Activated naive CD8-positive, alpha-beta T cell treated with anti-CD3 and anti-CD28 coated beads for 36 hours (primary cell): Measurements from ENCODE around the gene LSM2. TPM values are rescaled to one million over a fixed set of nuclear protein-coding genes. Genes with fewer than 3 reads are reported as not detected.
"Not testable (repeated sequence)": the region's sequence is repeated elsewhere in the genome, so short reads cannot be mapped to it uniquely, and the experiment has no call there.

Experiments
- DNase-seq: peaks from one replicate; pipeline ENCODE4 v3.0.0; 2021
- H3K27ac Mint-ChIP-seq: one replicate; pipeline ENCODE4 v1.8.0; 2022; ENCODE audit warnings: mild to moderate bottlenecking, moderate library complexity, mixed read lengths
- H3K27me3 Mint-ChIP-seq: one replicate; pipeline ENCODE4 v1.8.0; 2022; ENCODE audit warnings: mild to moderate bottlenecking, mixed read lengths
- H3K36me3 Mint-ChIP-seq: one replicate; pipeline ENCODE4 v1.8.0; 2021; ENCODE audit warnings: mild to moderate bottlenecking, mixed read lengths
- H3K4me1 Mint-ChIP-seq: one replicate; pipeline ENCODE4 v1.8.0; 2021; ENCODE audit warnings: mixed read lengths
- H3K4me3 Mint-ChIP-seq: one replicate; pipeline ENCODE4 v1.8.0; 2022; ENCODE audit warnings: mild to moderate bottlenecking, moderate library complexity, mixed read lengths
- H3K9me3 Mint-ChIP-seq: one replicate; pipeline ENCODE4 v1.8.0; 2022; ENCODE audit warnings: mixed read lengths
- total RNA-seq, 2 experiments: library from RNA; stranded (reverse); gene quantifications; one replicate each; pipeline ENCODE4 v1.2.3, GENCODE V29; 2021

LSM2 gene
- total RNA-seq, 2 experiments from 2014 or later = 145 TPM

- not testable (repeated sequence) for DNase-seq, H3K9me3 Mint-ChIP-seq, H3K36me3 Mint-ChIP-seq, H3K27me3 Mint-ChIP-seq
- peak overlapping the region; percentile 79 for H3K4me3 Mint-ChIP-seq
- peak overlapping the region; percentile 77 for H3K27ac Mint-ChIP-seq
- peaks cover 46% of the 10 kb centered on the region for H3K4me1 Mint-ChIP-seq
Measured at GRCh38 chr6:31817929-31818511, 11.3 kb upstream of the LSM2 start.

DNA sequence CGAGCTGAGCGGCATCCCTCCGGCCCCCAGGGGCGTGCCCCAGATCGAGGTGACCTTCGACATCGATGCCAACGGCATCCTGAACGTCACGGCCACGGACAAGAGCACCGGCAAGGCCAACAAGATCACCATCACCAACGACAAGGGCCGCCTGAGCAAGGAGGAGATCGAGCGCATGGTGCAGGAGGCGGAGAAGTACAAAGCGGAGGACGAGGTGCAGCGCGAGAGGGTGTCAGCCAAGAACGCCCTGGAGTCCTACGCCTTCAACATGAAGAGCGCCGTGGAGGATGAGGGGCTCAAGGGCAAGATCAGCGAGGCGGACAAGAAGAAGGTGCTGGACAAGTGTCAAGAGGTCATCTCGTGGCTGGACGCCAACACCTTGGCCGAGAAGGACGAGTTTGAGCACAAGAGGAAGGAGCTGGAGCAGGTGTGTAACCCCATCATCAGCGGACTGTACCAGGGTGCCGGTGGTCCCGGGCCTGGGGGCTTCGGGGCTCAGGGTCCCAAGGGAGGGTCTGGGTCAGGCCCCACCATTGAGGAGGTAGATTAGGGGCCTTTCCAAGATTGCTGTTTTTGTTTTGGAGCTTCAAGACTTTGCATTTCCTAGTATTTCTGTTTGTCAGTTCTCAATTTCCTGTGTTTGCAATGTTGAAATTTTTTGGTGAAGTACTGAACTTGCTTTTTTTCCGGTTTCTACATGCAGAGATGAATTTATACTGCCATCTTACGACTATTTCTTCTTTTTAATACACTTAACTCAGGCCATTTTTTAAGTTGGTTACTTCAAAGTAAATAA is 10.6 kb upstream of the LSM2 start:
- H3K36me3 Mint-ChIP-seq, DNase-seq, H3K9me3 Mint-ChIP-seq, H3K27me3 Mint-ChIP-seq: not testable (repeated sequence)
- Mint-ChIP-seq H3K4me3 (peak overlapping the region; percentile 79), H3K27ac (peak overlapping the region; percentile 77), H3K4me1 (peaks cover 45% of the 10 kb centered on the region)

GRCh38 chr6:31815025-31815838 is 8.5 kb upstream of the LSM2 start, which contains the start of the genes HSPA1A and HSPA1L:
TSS of gene HSPA1A (plus strand) at chr6:31815543. CDS start at chr6:31815757, 214 bp downstream.
TSS of gene HSPA1L (minus strand) at chr6:31815283. CDS start at chr6:31811972, 3,311 bp downstream.
- no peaks in the 10 kb centered on the region for H3K36me3 Mint-ChIP-seq
- peaks cover 34% of the 10 kb centered on the region for H3K4me1 Mint-ChIP-seq
- H3K9me3 Mint-ChIP-seq = no peaks in the 10 kb centered on the region
- DNase-seq = peak; percentile 45
- H3K27me3 Mint-ChIP-seq = no peaks in the 10 kb centered on the region
- H3K4me3 Mint-ChIP-seq = peak within 1 kb of the TSS; percentile 84
- H3K27ac Mint-ChIP-seq = peak within 1 kb of the TSS; percentile 84

- Mint-ChIP-seq H3K4me3 (peak overlapping the region; percentile 84), H3K27me3 (no peaks in the 10 kb centered on the region), H3K27ac (peak overlapping the region; percentile 84), H3K9me3 (no peaks in the 10 kb centered on the region), H3K36me3 (no peaks in the 10 kb centered on the region), H3K4me1 (peaks cover 34% of the 10 kb centered on the region)
- peak; percentile 67 for DNase-seq
Measured at GRCh38 chr6:31814677-31815024, 7.9 kb upstream of the LSM2 start.

GRCh38 chr6:31813465-31813849 is 6.7 kb upstream of the LSM2 start:
- H3K27me3 Mint-ChIP-seq = no peaks in the 10 kb centered on the region
- no peak overlapping the region for H3K27ac Mint-ChIP-seq
- no peaks in the 10 kb centered on the region for H3K9me3 Mint-ChIP-seq
- H3K4me1 Mint-ChIP-seq = peaks cover 32% of the 10 kb centered on the region
- DNase-seq = no peak
- H3K36me3 Mint-ChIP-seq = no peaks in the 10 kb centered on the region
- no peak overlapping the region for H3K4me3 Mint-ChIP-seq

- no peak for DNase-seq
- H3K27me3 Mint-ChIP-seq = no peaks in the 10 kb centered on the region
- no peaks in the 10 kb centered on the region for H3K36me3 Mint-ChIP-seq
- H3K27ac Mint-ChIP-seq = no peak overlapping the region
- H3K4me3 Mint-ChIP-seq = no peak overlapping the region
- H3K4me1 Mint-ChIP-seq = peaks cover 22% of the 10 kb centered on the region
- no peaks in the 10 kb centered on the region for H3K9me3 Mint-ChIP-seq
Measured at GRCh38 chr6:31811645-31812044, 4.9 kb upstream of the LSM2 start.

- not testable (repeated sequence) for DNase-seq, H3K27me3 Mint-ChIP-seq, H3K27ac Mint-ChIP-seq, H3K36me3 Mint-ChIP-seq, H3K9me3 Mint-ChIP-seq, H3K4me3 Mint-ChIP-seq
- H3K4me1 Mint-ChIP-seq = peaks cover 19% of the 10 kb centered on the region
Measured at GRCh38 chr6:31808599-31808998, 1.8 kb upstream of the LSM2 start.

DNA sequence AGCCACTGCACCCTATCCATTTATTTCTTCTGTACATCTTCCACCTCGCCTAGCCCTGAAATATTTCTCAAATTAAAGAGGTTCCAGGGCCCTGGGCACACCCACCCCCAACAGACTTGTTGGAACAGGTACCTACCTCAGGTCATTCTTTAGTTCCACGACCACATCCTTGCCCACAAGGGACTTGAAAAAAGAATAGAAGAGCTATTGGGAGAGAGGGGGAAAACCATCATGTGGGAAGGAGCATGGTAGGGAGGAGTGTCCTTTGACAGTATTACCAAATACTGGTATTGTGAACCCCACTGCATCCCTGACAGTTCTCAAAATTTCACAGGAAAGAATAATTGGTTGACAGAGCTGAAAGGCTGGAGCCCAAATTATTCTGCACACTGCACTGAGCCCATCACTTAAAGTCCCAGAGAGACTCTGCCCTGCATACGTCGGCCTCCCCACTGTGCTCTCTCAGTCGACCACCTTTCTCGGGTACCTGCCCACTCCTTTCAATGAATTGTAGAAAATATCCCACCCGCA is 762 bp downstream of the LSM2 start:
- peaks cover 15% of the 10 kb centered on the region for H3K4me1 Mint-ChIP-seq
- no peaks in the 10 kb centered on the region for H3K9me3 Mint-ChIP-seq
- no peaks in the 10 kb centered on the region for H3K27me3 Mint-ChIP-seq
- H3K4me3 Mint-ChIP-seq = peak overlapping the region; percentile 99
- H3K36me3 Mint-ChIP-seq = peaks cover 16% of the 10 kb centered on the region
- no peak for DNase-seq
- peak overlapping the region; percentile 98 for H3K27ac Mint-ChIP-seq

- not testable (repeated sequence) for H3K27me3 Mint-ChIP-seq, H3K27ac Mint-ChIP-seq, H3K9me3 Mint-ChIP-seq, H3K4me3 Mint-ChIP-seq, DNase-seq
- Mint-ChIP-seq H3K4me1 (peaks cover 33% of the 10 kb centered on the region), H3K36me3 (peaks cover 18% of the 10 kb centered on the region)
Measured at GRCh38 chr6:31801031-31801927, 5.5 kb downstream of the LSM2 start.

- no peaks in the 10 kb centered on the region for H3K27me3 Mint-ChIP-seq
- peaks cover 26% of the 10 kb centered on the region for H3K4me1 Mint-ChIP-seq
- no peak overlapping the region for H3K4me3 Mint-ChIP-seq
- no peaks in the 10 kb centered on the region for H3K9me3 Mint-ChIP-seq
- peaks cover 14% of the 10 kb centered on the region for H3K36me3 Mint-ChIP-seq
- no peak for DNase-seq
- H3K27ac Mint-ChIP-seq = no peak overlapping the region
Measured at GRCh38 chr6:31799781-31800180, 7.0 kb downstream of the LSM2 start.

GRCh38 chr6:31797588-31797987 is 9.2 kb downstream of the LSM2 start:
- Mint-ChIP-seq H3K4me3 (peak overlapping the region; percentile 37), H3K4me1 (peaks cover 34% of the 10 kb centered on the region), H3K9me3 (no peaks in the 10 kb centered on the region), H3K27me3 (no peaks in the 10 kb centered on the region), H3K36me3 (peaks cover 24% of the 10 kb centered on the region), H3K27ac (peak overlapping the region; percentile 78)
- DNase-seq = no peak

DNA sequence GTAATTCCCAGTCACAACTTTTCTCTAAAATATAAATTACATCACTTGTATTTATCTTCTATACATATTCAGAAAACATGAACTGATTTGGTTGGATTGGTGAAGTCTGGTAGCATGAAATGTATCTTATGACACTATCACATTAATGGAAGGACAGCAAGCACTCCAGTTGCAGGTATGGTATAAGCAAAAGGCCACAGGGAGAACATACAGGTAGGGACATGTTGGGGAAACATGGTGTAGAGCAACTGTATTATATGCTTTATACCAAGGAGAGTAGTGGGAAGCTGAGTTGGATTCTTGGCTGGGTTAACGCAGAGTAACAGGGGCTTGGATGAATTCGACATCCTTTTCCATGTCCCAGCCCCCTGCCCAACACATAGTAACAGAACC is 9.8 kb downstream of the LSM2 start:
- peak overlapping the region; percentile 51 for H3K4me3 Mint-ChIP-seq
- peaks cover 25% of the 10 kb centered on the region for H3K36me3 Mint-ChIP-seq
- no peak for DNase-seq
- H3K9me3 Mint-ChIP-seq = no peaks in the 10 kb centered on the region
- peak overlapping the region; percentile 56 for H3K27ac Mint-ChIP-seq
- H3K27me3 Mint-ChIP-seq = no peaks in the 10 kb centered on the region
- peaks cover 38% of the 10 kb centered on the region for H3K4me1 Mint-ChIP-seq

DNA sequence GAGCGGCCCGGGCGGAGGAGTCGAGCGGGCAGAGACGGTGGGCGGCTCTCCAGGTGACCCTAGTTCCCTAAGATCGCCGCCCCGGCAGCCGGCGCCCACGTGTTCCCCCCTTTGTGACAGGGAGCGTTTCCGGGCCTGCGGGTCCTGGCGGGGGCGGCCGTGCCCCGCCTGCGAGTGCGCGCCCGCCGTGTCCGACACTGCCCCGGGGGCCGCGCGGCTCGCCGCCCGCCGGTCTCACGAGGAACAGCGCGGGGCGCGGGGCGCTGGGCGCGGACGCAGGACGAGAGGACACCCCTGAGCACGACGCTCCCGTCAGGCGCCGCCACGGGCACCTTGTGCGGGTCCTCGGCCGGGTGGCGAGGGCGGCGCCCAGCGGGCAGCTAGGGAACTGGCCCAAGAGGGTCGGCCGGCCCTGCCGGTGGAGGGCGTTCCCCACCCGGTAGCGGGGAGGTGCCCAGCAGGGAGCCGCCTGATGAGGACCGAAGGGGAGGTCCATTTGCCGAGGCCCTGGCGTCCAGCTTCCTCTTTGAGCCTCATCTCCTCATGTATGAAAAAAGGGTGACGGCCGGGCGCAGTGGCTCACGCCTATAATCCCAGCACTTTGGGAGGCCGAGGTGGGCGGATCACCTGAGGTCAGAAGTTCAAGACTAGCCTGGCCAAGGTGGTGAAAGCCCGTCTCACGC is 11.0 kb downstream of the LSM2 start, which contains the start of gene VARS1:
Gene VARS1, minus strand, starts transcription at position 137 of the 683 bp plus-strand sequence. CDS start 535 bp downstream, outside the sequence.
- peaks cover 39% of the 10 kb centered on the region for H3K4me1 Mint-ChIP-seq
- peaks cover 23% of the 10 kb centered on the region for H3K36me3 Mint-ChIP-seq
- no peaks in the 10 kb centered on the region for H3K9me3 Mint-ChIP-seq

More for the DNA sequence above, 11.0 kb downstream of the LSM2 start, which contains the start of gene VARS1:
- H3K4me3 Mint-ChIP-seq = peak within 1 kb of the TSS; percentile 81
- no peaks in the 10 kb centered on the region for H3K27me3 Mint-ChIP-seq
- DNase-seq = peak; percentile 90
- H3K27ac Mint-ChIP-seq = peak within 1 kb of the TSS; percentile 98
